ENCODE measurements around the gene SH2D3A. TPM values are rescaled to one million over a fixed set of nuclear protein-coding genes. Genes with fewer than 3 reads are reported as not detected.

Gene SH2D3A
- total RNA-seq: 1.5 TPM

GRCh38 chr19:6767357-6768235 lies at the start of gene SH2D3A:
TSS of gene SH2D3A (minus strand) at chr19:6767435. CDS start at chr19:6763748, 3,687 bp downstream.

GRCh38 chr19:6772028-6772865 lies 5.0 kb upstream of the SH2D3A start, which contains the start of gene VAV1:
TSS of gene VAV1 (plus strand) at chr19:6772708. CDS start at chr19:6772808, 100 bp downstream.

GRCh38 chr19:6739390-6739882 lies 27.8 kb downstream of the SH2D3A start, which contains the start of gene TRIP10:
TSS of gene TRIP10 (plus strand) at chr19:6739680. CDS start at chr19:6739762, 82 bp downstream.

GRCh38 chr19:6737284-6737872 lies 29.9 kb downstream of the SH2D3A start, which contains the start of gene GPR108:
TSS of gene GPR108 (minus strand) at chr19:6737580. CDS start at chr19:6737576, 4 bp downstream.

GRCh38 chr19:6720369-6721137 lies 46.7 kb downstream of the SH2D3A start, which contains the start of gene C3:
TSS of gene C3 (minus strand) at chr19:6720650. CDS start at chr19:6720589, 61 bp downstream.

Other genes starting within 250 kb of the SH2D3A start
- gene TNFSF9, start 236.4 kb downstream of the SH2D3A start, total RNA-seq: 0.44 TPM
- 1.8 TPM for gene CD70, start 176.3 kb downstream of the SH2D3A start, total RNA-seq
- 0.33 TPM for gene TNFSF14, start 97.3 kb downstream of the SH2D3A start, total RNA-seq
- gene C3, start 46.8 kb downstream of the SH2D3A start, total RNA-seq: 104 TPM
- 37.9 TPM for gene GPR108, start 29.9 kb downstream of the SH2D3A start, total RNA-seq
- gene TRIP10, start 27.8 kb downstream of the SH2D3A start, total RNA-seq: 44.9 TPM
- 4.9 TPM for gene VAV1, start 5.3 kb upstream of the SH2D3A start, total RNA-seq
- gene ADGRE1, start 120.1 kb upstream of the SH2D3A start, total RNA-seq: 2.1 TPM

Measured in camera-type eye (tissue), 1 donor.